ENCODE measurements around the gene MAST2. TPM values are rescaled to one million over a fixed set of nuclear protein-coding genes. Genes with fewer than 3 reads are reported as not detected.

MAST2 gene
- total RNA-seq, 1 experiment from 2014 or later: 77.0 TPM

- peak overlapping the region; percentile 41; the same call in 1 of the 2 replicates for H3K27ac ChIP-seq (ENCODE audit: low read length)
- BruUV-seq (replicated peaks): no TSS peak
- in situ Hi-C loops (cut with HindIII; ENCODE audit: low pct_unique_long_range_greater_than_20kb, low sequenced_read_pairs): loop anchor here (25.0 kb wide), 1 partner anchor 182 kb away; the partner anchor contains the start of genes GPBP1L1 and TMEM69
- POLR2A ChIA-PET: no interaction called here
- no peak overlapping the region for H3K4me3 ChIP-seq (ENCODE audit: low read depth in 2 of 2, low read length in 2 of 2)
- H3K27me3 ChIP-seq (ENCODE audit: control insufficient read depth, insufficient read depth, low read length): no peaks in the 10 kb centered on the region
- CTCF ChIA-PET: no interaction called here
- intact Hi-C loops (cut with micrococcal nuclease; ENCODE audit: unreplicated experiment): no loop called here
- no peak for ATAC-seq
- H3K4me1 ChIP-seq (ENCODE audit: control insufficient read depth, insufficient read depth, low read length): peaks cover 39% of the 10 kb centered on the region
- TF ChIP-seq TCF7L2 (IDR thresholded peaks at IDR 0.05; ENCODE audit: low read depth, low read length) (no peak), SIN3A (IDR thresholded peaks at IDR 0.05; ENCODE audit: borderline replicate concordance, insufficient read depth, low read depth, low read length) (no peak), POLR2AphosphoS5 (IDR thresholded peaks at IDR 0.05; ENCODE audit: low read depth, low read length) (no peak), CTCF (IDR thresholded peaks at IDR 0.05) (no peak), REST (IDR thresholded peaks at IDR 0.05; ENCODE audit: insufficient read depth in 1 of 2, low read depth in 2 of 2, low read length in 1 of 2) (no peak)
- H3K36me3 ChIP-seq (ENCODE audit: control insufficient read depth, insufficient read depth, low read length): no peaks in the 10 kb centered on the region
- H3K9me3 ChIP-seq (ENCODE audit: control insufficient read depth, insufficient read depth, low read depth, low read length): no peaks in the 10 kb centered on the region
- DNase-seq (ENCODE audit: low read depth, low spot score): no peak
These were observed 65.4 kb downstream of the MAST2 start for GRCh38 chr1:45868861-45869260.

- no peaks in the 10 kb centered on the region for H3K27me3 ChIP-seq (ENCODE audit: control insufficient read depth, insufficient read depth, low read length)
- no peaks in the 10 kb centered on the region for H3K9me3 ChIP-seq (ENCODE audit: control insufficient read depth, insufficient read depth, low read depth, low read length)
- TF ChIP-seq REST (IDR thresholded peaks at IDR 0.05; ENCODE audit: insufficient read depth in 1 of 2, low read depth in 2 of 2, low read length in 1 of 2): no peak
- TF ChIP-seq TCF7L2 (IDR thresholded peaks at IDR 0.05; ENCODE audit: low read depth, low read length): no peak
- TF ChIP-seq CTCF (IDR thresholded peaks at IDR 0.05): no peak
- no peak for TF ChIP-seq SIN3A (IDR thresholded peaks at IDR 0.05; ENCODE audit: borderline replicate concordance, insufficient read depth, low read depth, low read length)
- no peak for TF ChIP-seq POLR2AphosphoS5 (IDR thresholded peaks at IDR 0.05; ENCODE audit: low read depth, low read length)
- H3K4me3 ChIP-seq (ENCODE audit: low read depth in 2 of 2, low read length in 2 of 2): no peak overlapping the region
- DNase-seq (ENCODE audit: low read depth, low spot score): no peak
- no peaks in the 10 kb centered on the region for H3K36me3 ChIP-seq (ENCODE audit: control insufficient read depth, insufficient read depth, low read length)
- no peak for ATAC-seq
- intact Hi-C loops (cut with micrococcal nuclease; ENCODE audit: unreplicated experiment): no loop called here
- H3K4me1 ChIP-seq (ENCODE audit: control insufficient read depth, insufficient read depth, low read length): peaks cover 29% of the 10 kb centered on the region
- BruUV-seq (replicated peaks): no TSS peak
- in situ Hi-C loops (cut with HindIII; ENCODE audit: low pct_unique_long_range_greater_than_20kb, low sequenced_read_pairs): loop anchor here (25.0 kb wide), 1 partner anchor 183 kb away; the partner anchor contains the start of genes GPBP1L1 and TMEM69
- ChIA-PET CTCF (no interaction called here), POLR2A (no interaction called here)
- H3K27ac ChIP-seq (ENCODE audit: low read length): no peak overlapping the region
These were observed 67.1 kb downstream of the MAST2 start for GRCh38 chr1:45870500-45870899.
